CD14-positive monocyte (primary cell): ENCODE measurements around the gene ANKRD12. TPM values are rescaled to one million over a fixed set of nuclear protein-coding genes. Genes with fewer than 3 reads are reported as not detected.
A peak's percentile ranks its signal among the peaks of the same experiment; 100 is the strongest.

Source experiments
- DNase-seq, 3 donors: peaks; one replicate each; pipeline ENCODE4 v3.0.0-alpha.2; 2011 to 2022
- H2AFZ ChIP-seq: 2 replicates; pipeline ENCODE4 v1.6.0; 2012; ENCODE audit warnings: mild to moderate bottlenecking, low read depth, low read length, inconsistent platforms; ENCODE audit not compliant: insufficient read depth, poor library complexity, severe bottlenecking
- H3K27ac ChIP-seq, 2 donors: 1 replicate in 1 of 2; 2 replicates in 1 of 2; pipeline ENCODE4 v1.5.1; 2012 to 2013; ENCODE audit warnings: low read length in 2 of 2, control low read depth in 1 of 2, inconsistent platforms in 1 of 2, low read depth in 1 of 2, mild to moderate bottlenecking in 1 of 2
- H3K27me3 ChIP-seq, 2 donors: one replicate each; pipeline versions ENCODE4 v1.6.0 to v1.6.1; 2011 to 2013; ENCODE audit warnings: low read length in 2 of 2; ENCODE audit not compliant: control insufficient read depth in 2 of 2, insufficient read depth in 2 of 2
- H3K36me3 ChIP-seq, 2 donors: replicated peaks in 1 of 2; 1 replicate in 1 of 2; 2 replicates in 1 of 2; pipeline versions ENCODE4 v1.5.1 to v1.6.1; 2012 to 2013; ENCODE audit warnings: low read length in 2 of 2, control low read depth in 1 of 2, inconsistent platforms in 1 of 2, mild to moderate bottlenecking in 1 of 2; ENCODE audit not compliant: insufficient read depth in 2 of 2, control insufficient read depth in 1 of 2
- H3K4me1 ChIP-seq, 2 donors: 1 replicate in 1 of 2; 2 replicates in 1 of 2; pipeline versions ENCODE4 v1.5.1 to v1.6.1; 2012 to 2013; ENCODE audit warnings: low read length in 2 of 2, control low read depth in 1 of 2, inconsistent platforms in 1 of 2, mild to moderate bottlenecking in 1 of 2, moderate library complexity in 1 of 2; ENCODE audit not compliant: insufficient read depth in 2 of 2, control insufficient read depth in 1 of 2
- H3K4me2 ChIP-seq: replicated peaks from 2 replicates; pipeline ENCODE3; 2012; ENCODE audit warnings: low read length, moderate library complexity, mild to moderate bottlenecking; ENCODE audit not compliant: poor library complexity, severe bottlenecking; ENCODE audit errors: extremely low read depth
- H3K4me3 ChIP-seq, 3 experiments: fragments of 200-600 bp in 1 of 3; sonication (generic) in 1 of 3; replicated peaks in 1 of 3; 1 replicate in 2 of 3; 2 replicates in 1 of 3; pipeline ENCODE4 v1.5.1; 2011 to 2013; ENCODE audit warnings: low read length in 3 of 3, mild to moderate bottlenecking in 3 of 3, control low read depth in 2 of 3, low read depth in 2 of 3, inconsistent platforms in 1 of 3, moderate library complexity in 1 of 3
- H3K79me2 ChIP-seq: 2 replicates; pipeline ENCODE4 v1.6.0; 2012; ENCODE audit warnings: mild to moderate bottlenecking, control low read depth, inconsistent platforms, low read length, moderate library complexity; ENCODE audit not compliant: insufficient read depth
- H3K9ac ChIP-seq: 2 replicates; pipeline ENCODE4 v1.6.0; 2017; ENCODE audit warnings: low read length, mild to moderate bottlenecking; ENCODE audit not compliant: insufficient read depth, poor library complexity, severe bottlenecking
- H3K9me3 ChIP-seq, 2 donors: replicated peaks in 1 of 2; 1 replicate in 1 of 2; 2 replicates in 1 of 2; pipeline versions ENCODE4 v1.5.1 to v1.6.1; 2012 to 2013; ENCODE audit warnings: low read length in 2 of 2, control low read depth in 1 of 2; ENCODE audit not compliant: control insufficient read depth in 1 of 2, insufficient read depth in 1 of 2
- H4K20me1 ChIP-seq: 2 replicates; pipeline ENCODE4 v1.6.0; 2012; ENCODE audit warnings: mild to moderate bottlenecking, low read length, control low read depth, moderate library complexity; ENCODE audit not compliant: insufficient read depth
- H3K27ac Mint-ChIP-seq, 7 donors: one replicate each; pipeline ENCODE4 v1.8.0; 2020; ENCODE audit warnings: mild to moderate bottlenecking in 7 of 7, mixed read lengths in 7 of 7, moderate library complexity in 6 of 7, inconsistent platforms in 2 of 7
- H3K27me3 Mint-ChIP-seq, 3 donors: one replicate each; pipeline ENCODE4 v1.8.0; 2021 to 2022; ENCODE audit warnings: low read depth in 3 of 3, mild to moderate bottlenecking in 3 of 3, mixed read lengths in 3 of 3, moderate library complexity in 3 of 3, inconsistent platforms in 1 of 3
- H3K36me3 Mint-ChIP-seq, 2 donors: one replicate each; pipeline ENCODE4 v1.8.0; 2020; ENCODE audit warnings: mixed read lengths in 2 of 2, inconsistent platforms in 1 of 2, mild to moderate bottlenecking in 1 of 2
- H3K4me1 Mint-ChIP-seq: one replicate; pipeline ENCODE4 v1.8.0; 2020; ENCODE audit warnings: mild to moderate bottlenecking, mixed read lengths
- H3K4me3 Mint-ChIP-seq, 2 donors: one replicate each; pipeline ENCODE4 v1.8.0; 2020; ENCODE audit warnings: mild to moderate bottlenecking in 2 of 2, mixed read lengths in 2 of 2, moderate library complexity in 1 of 2
- H3K9me3 Mint-ChIP-seq, 7 donors: one replicate each; pipeline ENCODE4 v1.8.0; 2020 to 2022; ENCODE audit warnings: mixed read lengths in 7 of 7, mild to moderate bottlenecking in 6 of 7, moderate library complexity in 6 of 7, inconsistent platforms in 2 of 7
- CTCF ChIP-seq: fragments of 200-600 bp; IDR thresholded peaks from one replicate; pipeline ENCODE4 v1.8.0; 2022; ENCODE audit warnings: antibody characterized with exemption, mild to moderate bottlenecking
- WGBS: methylation state at CpG from one replicate; pipeline ENCODE4 v1.1.5; 2013; ENCODE audit warnings: missing lambda C conversion rate; ENCODE audit not compliant: insufficient coverage; 5-methylcytosine and 5-hydroxymethylcytosine counted together
- intact Hi-C, 2 donors: fragments of 100-400 bp; cut with micrococcal nuclease; formaldehyde crosslinking; loops; one replicate each; pipeline versions ENCODE4 v1.15.0 to v1.15.1; 2023
- polyA plus RNA-seq, 3 donors: library from polyadenylated mRNA; depleted of rRNA in 1 of 3; unstranded in 2 of 3; stranded (reverse) in 1 of 3; fragments of 300-500 nt in 2 of 3; fragments of >200 nt in 1 of 3; fragmentation: Illumina TruSeq in 2 of 3; gene quantifications; 1 replicate in 2 of 3; 2 replicates in 1 of 3; pipeline ENCODE4 v1.2.3, GENCODE V29; 2012 to 2021

The ANKRD12 gene
- polyA plus RNA-seq, 3 donors, result 9.3 to 15.5 (median 15.4) TPM

- peak overlapping the region; percentile 80 for H3K4me2 ChIP-seq
- H3K36me3 Mint-ChIP-seq, result peaks cover 2 to 12% of the 10 kb centered on the region in 2 donors
- H2AFZ ChIP-seq, result peak overlapping the region; percentile 74
- TF ChIP-seq CTCF, result no peak
- peaks cover 0 to 1% (median 0%) of the 10 kb centered on the region in 7 donors for H3K9me3 Mint-ChIP-seq
- H3K27me3 ChIP-seq, result no peaks in the 10 kb centered on the region
- no peaks in the 10 kb centered on the region for H3K36me3 ChIP-seq
- H4K20me1 ChIP-seq, result peaks cover 45% of the 10 kb centered on the region
- no peaks in the 10 kb centered on the region for H3K27me3 Mint-ChIP-seq
- H3K4me1 Mint-ChIP-seq, result peaks cover 57% of the 10 kb centered on the region
- peak overlapping the region; percentile 90 to 99 (median 93) for H3K27ac Mint-ChIP-seq
- intact Hi-C loops, result loop anchor here (2.0 to 10.0 kb wide), 4 partner anchors 13 to 371 kb away; partner anchors contain the start of genes ANKRD12 (in 2 of the 2) and RALBP1 (in 1 of the 2)
- no peaks in the 10 kb centered on the region for H3K9me3 ChIP-seq
- peak overlapping the region; percentile 90 for H3K9ac ChIP-seq
- peak overlapping the region; percentile 66 to 95 (median 81) for H3K4me3 ChIP-seq
- peaks cover 49 to 61% of the 10 kb centered on the region in 2 donors for H3K4me1 ChIP-seq
- H3K4me3 Mint-ChIP-seq, result peak overlapping the region; percentile 90 to 94
- no CpG with 5 or more reads among the region's 4 CpGs for WGBS
- DNase-seq, result no peak
- peak overlapping the region; percentile 87 to 94 for H3K27ac ChIP-seq
- H3K79me2 ChIP-seq, result peaks cover 59% of the 10 kb centered on the region
Observed at GRCh38 chr18:9103376-9103873, 33.2 kb upstream of the ANKRD12 start.

GRCh38 chr18:9104244-9104901 is 32.2 kb upstream of the ANKRD12 start:
- Histone ChIP-seq H4K20me1 (peaks cover 54% of the 10 kb centered on the region), H3K4me2 (peak overlapping the region; percentile 80), H3K4me1 (peaks cover 52 to 70% of the 10 kb centered on the region in 2 donors), H2AFZ (peak overlapping the region; percentile 74), H3K9me3 (no peaks in the 10 kb centered on the region), H3K9ac (peak overlapping the region; percentile 90), H3K36me3 (no peaks in the 10 kb centered on the region), H3K27me3 (no peaks in the 10 kb centered on the region), H3K27ac (peak overlapping the region in 1 of 2 donors; percentile 94), H3K79me2 (peaks cover 69% of the 10 kb centered on the region), H3K4me3 (peak overlapping the region; percentile 66 to 95 (median 81))
- Mint-ChIP-seq H3K4me1 (peaks cover 66% of the 10 kb centered on the region), H3K4me3 (peak overlapping the region; percentile 90 to 94), H3K27me3 (no peaks in the 10 kb centered on the region), H3K36me3 (peaks cover 2 to 12% of the 10 kb centered on the region in 2 donors), H3K9me3 (peaks cover 0 to 1% (median 0%) of the 10 kb centered on the region in 7 donors), H3K27ac (peak overlapping the region; percentile 83 to 99 (median 93))
- no peak for DNase-seq
- intact Hi-C loops, result loop anchor here (5.0 to 10.0 kb wide), 2 partner anchors 33 to 370 kb away; partner anchors contain the start of genes ANKRD12 (in 1 of the 2) and RALBP1 (in 1 of the 2)
- no peak for TF ChIP-seq CTCF
- 0% methylated on average over 2 of the region's 5 CpGs for WGBS
